ENCODE measurements around the gene RPL12. TPM values are rescaled to one million over a fixed set of nuclear protein-coding genes. Genes with fewer than 3 reads are reported as not detected.

The RPL12 gene
- total RNA-seq, 4 donors from 2014 or later = 621 to 1,579 (median 999) TPM

GRCh38 chr9:127450243-127450760, 904 bp downstream of the RPL12 start:
- Histone ChIP-seq H3K27ac (peak overlapping the region; percentile 88 to 96 (median 92)), H3K27me3 (no peaks in the 10 kb centered on the region), H3K9me3 (no peaks in the 10 kb centered on the region), H3K4me1 (peaks cover 0 to 34% (median 11%) of the 10 kb centered on the region in 4 donors), H3K36me3 (peaks cover 0 to 46% (median 0%) of the 10 kb centered on the region in 3 donors), H3K4me3 (peak overlapping the region; percentile 65 to 96 (median 81))
- TF ChIP-seq, protein P1, sequence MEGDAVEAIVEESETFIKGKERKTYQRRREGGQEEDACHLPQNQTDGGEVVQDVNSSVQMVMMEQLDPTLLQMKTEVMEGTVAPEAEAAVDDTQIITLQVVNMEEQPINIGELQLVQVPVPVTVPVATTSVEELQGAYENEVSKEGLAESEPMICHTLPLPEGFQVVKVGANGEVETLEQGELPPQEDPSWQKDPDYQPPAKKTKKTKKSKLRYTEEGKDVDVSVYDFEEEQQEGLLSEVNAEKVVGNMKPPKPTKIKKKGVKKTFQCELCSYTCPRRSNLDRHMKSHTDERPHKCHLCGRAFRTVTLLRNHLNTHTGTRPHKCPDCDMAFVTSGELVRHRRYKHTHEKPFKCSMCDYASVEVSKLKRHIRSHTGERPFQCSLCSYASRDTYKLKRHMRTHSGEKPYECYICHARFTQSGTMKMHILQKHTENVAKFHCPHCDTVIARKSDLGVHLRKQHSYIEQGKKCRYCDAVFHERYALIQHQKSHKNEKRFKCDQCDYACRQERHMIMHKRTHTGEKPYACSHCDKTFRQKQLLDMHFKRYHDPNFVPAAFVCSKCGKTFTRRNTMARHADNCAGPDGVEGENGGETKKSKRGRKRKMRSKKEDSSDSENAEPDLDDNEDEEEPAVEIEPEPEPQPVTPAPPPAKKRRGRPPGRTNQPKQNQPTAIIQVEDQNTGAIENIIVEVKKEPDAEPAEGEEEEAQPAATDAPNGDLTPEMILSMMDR (IDR thresholded peaks at IDR 0.05) = no peak
- no peak for TF ChIP-seq POLR2A (IDR thresholded peaks at IDR 0.05)
- DNase-seq = no peak

DNA sequence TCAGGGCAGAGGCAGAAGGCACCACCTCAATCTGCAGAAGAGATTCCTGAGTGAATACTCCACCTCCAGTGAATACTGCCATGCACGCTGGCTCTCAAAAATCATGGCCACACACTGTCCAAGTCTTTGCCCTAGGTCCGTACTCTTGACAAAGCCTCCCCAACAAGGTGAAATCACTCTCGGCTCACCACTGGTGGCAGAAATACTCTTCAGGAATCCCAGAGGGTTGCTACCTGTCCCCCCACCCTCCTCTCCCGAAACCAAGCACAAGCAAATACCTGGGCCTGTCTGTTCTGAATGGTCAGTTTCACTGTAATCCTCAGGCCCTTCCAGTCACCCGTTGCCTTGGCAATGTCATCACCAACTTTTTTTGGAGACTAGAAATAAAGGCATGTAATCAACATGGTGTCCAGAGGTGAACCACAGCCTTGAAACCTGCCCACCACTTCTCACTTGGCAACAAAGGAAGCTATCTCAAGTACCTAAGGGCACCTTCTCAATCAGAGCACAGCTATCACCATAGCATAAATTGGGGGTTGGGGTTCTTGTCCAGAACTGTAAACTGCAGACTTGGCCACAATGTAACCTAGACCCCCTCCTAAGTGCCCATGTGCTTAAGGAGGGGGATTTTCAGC, 1.8 kb downstream of the RPL12 start:
- Histone ChIP-seq H3K36me3 (peaks cover 0 to 55% (median 0%) of the 10 kb centered on the region in 3 donors), H3K27ac (peak overlapping the region; percentile 88 to 96 (median 92)), H3K27me3 (no peaks in the 10 kb centered on the region), H3K4me3 (peak overlapping the region; percentile 65 to 96 (median 81)), H3K4me1 (peaks cover 0 to 34% (median 11%) of the 10 kb centered on the region in 4 donors), H3K9me3 (no peaks in the 10 kb centered on the region)
- peak in 1 of 3 donors; percentile 42 for DNase-seq
- TF ChIP-seq, protein P1 (IDR thresholded peaks at IDR 0.05) = no peak
- TF ChIP-seq POLR2A (IDR thresholded peaks at IDR 0.05) = no peak

- Histone ChIP-seq H3K27ac (no peak overlapping the region), H3K27me3 (no peaks in the 10 kb centered on the region), H3K9me3 (no peaks in the 10 kb centered on the region), H3K36me3 (peaks cover 0 to 62% (median 0%) of the 10 kb centered on the region in 3 donors), H3K4me1 (peaks cover 0 to 34% (median 11%) of the 10 kb centered on the region in 4 donors), H3K4me3 (no peak overlapping the region)
- DNase-seq = peak in 1 of 3 donors; percentile 23
- no peak for TF ChIP-seq POLR2A (IDR thresholded peaks at IDR 0.05)
- TF ChIP-seq, protein P1 (IDR thresholded peaks at IDR 0.05) = no peak
Measured at GRCh38 chr9:127448112-127448805, 2.9 kb downstream of the RPL12 start.

DNA sequence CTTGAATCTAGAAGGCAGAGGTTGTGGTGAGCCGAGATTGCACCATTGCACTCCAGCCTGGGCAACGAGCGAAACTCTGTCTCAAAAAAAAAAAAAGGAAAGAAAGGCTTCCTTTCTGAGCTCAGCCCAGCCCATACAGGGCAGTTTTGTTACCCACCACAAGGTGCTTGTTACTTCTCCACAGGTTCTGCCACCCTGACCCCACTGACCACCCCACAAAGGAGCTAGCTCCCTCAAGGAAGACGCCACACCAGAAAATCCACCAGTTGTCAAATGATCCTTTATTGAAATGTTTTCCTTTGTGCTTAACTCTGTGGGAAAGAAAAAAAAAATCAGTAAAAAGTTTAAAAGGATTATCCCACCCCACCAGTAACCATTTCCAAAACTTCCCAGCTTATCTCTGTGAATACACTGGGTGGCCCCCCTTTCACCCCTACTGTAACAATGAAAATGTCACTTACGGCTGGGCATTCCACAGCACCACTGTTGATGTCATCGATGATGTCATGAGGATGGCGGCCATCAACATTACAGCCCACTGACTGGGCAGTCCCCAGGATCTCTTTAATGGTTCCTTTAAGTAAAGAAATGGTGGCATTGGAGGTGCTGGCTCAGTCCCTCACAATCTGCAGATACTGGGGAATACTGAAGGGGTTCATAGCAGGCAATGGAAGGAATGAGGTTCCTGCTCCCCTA, 3.6 kb downstream of the RPL12 start:
- Histone ChIP-seq H3K9me3 (no peaks in the 10 kb centered on the region), H3K4me1 (peaks cover 0 to 27% (median 10%) of the 10 kb centered on the region in 4 donors), H3K27ac (no peak overlapping the region), H3K4me3 (no peak overlapping the region), H3K27me3 (no peaks in the 10 kb centered on the region), H3K36me3 (peaks cover 0 to 69% (median 0%) of the 10 kb centered on the region in 3 donors)
- TF ChIP-seq, protein P1 (IDR thresholded peaks at IDR 0.05) = no peak
- TF ChIP-seq POLR2A (IDR thresholded peaks at IDR 0.05) = no peak
- peak in 1 of 3 donors; percentile 2 for DNase-seq

DNA sequence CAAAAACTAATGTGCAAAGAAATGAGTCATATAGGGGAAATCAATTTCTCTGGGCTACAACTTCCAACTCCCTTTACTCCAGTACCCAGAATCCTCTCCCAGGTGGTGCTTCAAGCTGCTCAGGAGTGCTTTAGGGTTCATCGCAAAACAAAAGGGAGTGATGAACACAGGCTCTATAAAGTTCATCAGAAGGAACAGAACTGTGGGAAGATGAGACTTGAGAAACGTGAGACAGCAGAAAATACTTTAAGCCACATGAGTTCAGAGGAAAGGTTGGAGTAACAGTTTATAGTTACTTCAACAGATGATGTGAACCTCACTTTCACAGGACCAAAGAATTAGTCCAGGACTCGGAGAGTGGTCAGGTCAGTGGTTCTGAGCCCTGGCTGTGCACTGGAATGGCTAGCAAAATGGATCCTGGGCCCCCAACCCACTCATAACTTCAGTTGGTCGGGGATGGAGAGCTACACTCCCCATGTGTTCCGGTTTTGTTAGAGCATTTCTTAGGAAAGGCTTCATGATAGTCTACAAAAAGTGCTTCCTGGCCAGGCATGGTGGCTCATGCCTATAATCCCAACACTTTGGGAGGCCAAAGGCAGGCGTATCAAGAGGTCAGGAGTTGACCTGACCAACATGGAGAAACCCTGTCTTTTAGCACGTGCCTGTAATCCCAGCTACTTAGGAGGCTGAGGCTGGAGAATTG, 4.3 kb downstream of the RPL12 start:
- Histone ChIP-seq H3K27ac (no peak overlapping the region), H3K9me3 (no peaks in the 10 kb centered on the region), H3K4me3 (no peak overlapping the region), H3K36me3 (peaks cover 0 to 75% (median 0%) of the 10 kb centered on the region in 3 donors), H3K4me1 (peaks cover 0 to 20% (median 5%) of the 10 kb centered on the region in 4 donors), H3K27me3 (no peaks in the 10 kb centered on the region)
- TF ChIP-seq, protein P1 (IDR thresholded peaks at IDR 0.05) = no peak
- DNase-seq = peak in 1 of 3 donors; percentile 23

Data from Peyer's patch (tissue), 4 donors.